HFFc6 (cell line): Measurements from ENCODE around the gene NF2. TPM values are rescaled to one million over a fixed set of nuclear protein-coding genes. Genes with fewer than 3 reads are reported as not detected.

Experiments
- DNase-seq: peaks from one replicate; pipeline ENCODE4 v3.0.0-alpha.2; 2018
- H3K27ac Mint-ChIP-seq: 2 replicates; pipeline ENCODE4 v1.8.0; 2020; ENCODE audit warnings: mild to moderate bottlenecking, mixed read lengths
- H3K27me3 Mint-ChIP-seq: 2 replicates; pipeline ENCODE4 v1.8.0; 2021; ENCODE audit warnings: mild to moderate bottlenecking, moderate library complexity, mixed read lengths; ENCODE audit not compliant: insufficient read depth
- H3K36me3 Mint-ChIP-seq: 2 replicates; pipeline ENCODE4 v1.8.0; 2021; ENCODE audit warnings: low read depth, mixed read lengths
- H3K4me1 Mint-ChIP-seq: 2 replicates; pipeline ENCODE4 v1.8.0; 2020; ENCODE audit warnings: low read depth, mixed read lengths
- H3K4me3 Mint-ChIP-seq: 2 replicates; pipeline ENCODE4 v1.8.0; 2020; ENCODE audit warnings: mild to moderate bottlenecking, moderate library complexity, mixed read lengths
- H3K9me3 Mint-ChIP-seq: 2 replicates; pipeline ENCODE4 v1.8.0; 2020; ENCODE audit warnings: mild to moderate bottlenecking, mixed read lengths
- total RNA-seq, 6 experiments: library from RNA; stranded (reverse); fragmentation: NEBNext Ultra II Directional; extraction: Animal tissue kit (Norgen Biotek cat#: 25700); gene quantifications; 2 replicates in 1 of 6; 3 replicates in 5 of 6; pipeline ENCODE4 v1.2.3, GENCODE V29; 2021
- TF ChIP-seq, protein P1 (sequence below): fragments of 200-600 bp; sonication (generic); IDR thresholded peaks from 2 replicates; pipeline ENCODE4 v1.5.0; 2021; ENCODE audit warnings: antibody characterized with exemption, mild to moderate bottlenecking

NF2 gene
- total RNA-seq, 6 experiments from 2014 or later: 161 to 184 (median 176) TPM

DNA sequence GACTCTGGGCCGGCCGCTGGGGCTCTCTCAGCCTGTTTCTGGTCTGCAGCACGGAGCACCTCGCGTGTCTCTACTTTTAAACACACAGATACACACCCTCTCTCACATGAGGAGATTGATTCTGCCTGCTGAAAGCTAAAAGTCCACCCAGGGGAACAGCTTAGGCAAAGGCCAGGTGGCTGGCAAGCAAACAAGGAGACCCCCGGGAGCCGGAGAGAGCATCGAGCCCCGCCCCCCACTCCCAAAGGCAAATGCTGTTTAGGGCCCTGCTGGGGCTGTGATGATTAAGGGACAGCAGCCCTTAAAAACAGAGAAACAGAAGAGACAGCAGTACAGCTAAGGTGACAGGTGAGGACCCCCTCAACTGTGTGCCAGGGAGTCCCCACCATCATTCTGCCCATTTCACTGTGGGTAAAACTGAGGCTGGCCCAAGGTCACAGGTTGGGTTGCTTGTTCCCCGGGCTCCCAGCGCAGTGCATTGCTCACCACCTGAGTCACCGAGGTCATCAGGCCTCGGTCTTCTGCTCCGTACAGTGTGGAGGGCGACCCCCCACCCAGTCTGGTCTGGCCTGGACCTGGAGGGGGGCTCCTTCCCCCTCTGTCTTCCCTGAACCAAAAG lies 123.2 kb downstream of the NF2 start:
- no peak overlapping the region for H3K27ac Mint-ChIP-seq
- peaks cover 8% of the 10 kb centered on the region for H3K27me3 Mint-ChIP-seq
- DNase-seq: no peak
- no peak overlapping the region for H3K4me3 Mint-ChIP-seq
- TF ChIP-seq, protein P1, sequence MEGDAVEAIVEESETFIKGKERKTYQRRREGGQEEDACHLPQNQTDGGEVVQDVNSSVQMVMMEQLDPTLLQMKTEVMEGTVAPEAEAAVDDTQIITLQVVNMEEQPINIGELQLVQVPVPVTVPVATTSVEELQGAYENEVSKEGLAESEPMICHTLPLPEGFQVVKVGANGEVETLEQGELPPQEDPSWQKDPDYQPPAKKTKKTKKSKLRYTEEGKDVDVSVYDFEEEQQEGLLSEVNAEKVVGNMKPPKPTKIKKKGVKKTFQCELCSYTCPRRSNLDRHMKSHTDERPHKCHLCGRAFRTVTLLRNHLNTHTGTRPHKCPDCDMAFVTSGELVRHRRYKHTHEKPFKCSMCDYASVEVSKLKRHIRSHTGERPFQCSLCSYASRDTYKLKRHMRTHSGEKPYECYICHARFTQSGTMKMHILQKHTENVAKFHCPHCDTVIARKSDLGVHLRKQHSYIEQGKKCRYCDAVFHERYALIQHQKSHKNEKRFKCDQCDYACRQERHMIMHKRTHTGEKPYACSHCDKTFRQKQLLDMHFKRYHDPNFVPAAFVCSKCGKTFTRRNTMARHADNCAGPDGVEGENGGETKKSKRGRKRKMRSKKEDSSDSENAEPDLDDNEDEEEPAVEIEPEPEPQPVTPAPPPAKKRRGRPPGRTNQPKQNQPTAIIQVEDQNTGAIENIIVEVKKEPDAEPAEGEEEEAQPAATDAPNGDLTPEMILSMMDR: no peak
- no peaks in the 10 kb centered on the region for H3K4me1 Mint-ChIP-seq
- H3K36me3 Mint-ChIP-seq: no peaks in the 10 kb centered on the region
- no peaks in the 10 kb centered on the region for H3K9me3 Mint-ChIP-seq

DNA sequence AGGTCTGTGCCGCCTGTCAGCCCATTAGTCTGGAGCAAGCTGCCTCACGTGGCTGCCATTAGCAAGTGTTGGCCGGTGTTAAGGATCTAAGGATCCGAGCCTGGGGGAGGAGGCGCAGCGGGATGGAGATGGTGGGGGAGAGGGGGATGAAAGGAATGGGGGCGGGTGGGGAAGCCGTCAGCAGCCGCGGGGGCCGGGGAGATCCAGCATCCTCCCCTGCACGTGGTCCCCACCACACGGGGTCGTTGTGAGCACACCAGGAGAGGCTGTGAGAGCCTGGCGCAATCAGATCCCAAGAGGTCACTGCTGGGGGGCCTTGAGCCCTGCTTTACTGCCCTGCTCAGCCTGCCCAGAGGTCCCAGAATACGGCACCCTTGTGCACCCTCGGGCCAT lies 123.7 kb downstream of the NF2 start:
- Mint-ChIP-seq H3K4me3 (no peak overlapping the region), H3K9me3 (no peaks in the 10 kb centered on the region), H3K27ac (no peak overlapping the region), H3K27me3 (peaks cover 6% of the 10 kb centered on the region), H3K4me1 (no peaks in the 10 kb centered on the region), H3K36me3 (no peaks in the 10 kb centered on the region)
- TF ChIP-seq, protein P1: peak; percentile 70
- DNase-seq: no peak

GRCh38 chr22:29729161-29729560 lies 125.7 kb downstream of the NF2 start:
- DNase-seq: no peak
- TF ChIP-seq, protein P1: no peak
- H3K4me1 Mint-ChIP-seq: no peaks in the 10 kb centered on the region
- H3K4me3 Mint-ChIP-seq: no peak overlapping the region
- no peak overlapping the region for H3K27ac Mint-ChIP-seq
- H3K9me3 Mint-ChIP-seq: no peaks in the 10 kb centered on the region
- H3K27me3 Mint-ChIP-seq: peaks cover 4% of the 10 kb centered on the region; the same call in 1 of the 2 replicates
- no peaks in the 10 kb centered on the region for H3K36me3 Mint-ChIP-seq

GRCh38 chr22:29731058-29731850 lies 127.8 kb downstream of the NF2 start:
- no peaks in the 10 kb centered on the region for H3K9me3 Mint-ChIP-seq
- no peak for DNase-seq
- H3K27me3 Mint-ChIP-seq: no peaks in the 10 kb centered on the region
- H3K4me3 Mint-ChIP-seq: no peak overlapping the region
- H3K36me3 Mint-ChIP-seq: no peaks in the 10 kb centered on the region
- no peaks in the 10 kb centered on the region for H3K4me1 Mint-ChIP-seq
- no peak overlapping the region for H3K27ac Mint-ChIP-seq
- TF ChIP-seq, protein P1: no peak

GRCh38 chr22:29732883-29733282 lies 129.4 kb downstream of the NF2 start:
- Mint-ChIP-seq H3K4me1 (no peaks in the 10 kb centered on the region), H3K27ac (no peak overlapping the region), H3K9me3 (no peaks in the 10 kb centered on the region), H3K27me3 (no peaks in the 10 kb centered on the region; the same call in 1 of the 2 replicates), H3K36me3 (no peaks in the 10 kb centered on the region), H3K4me3 (no peak overlapping the region)
- TF ChIP-seq, protein P1: no peak
- no peak for DNase-seq
